Breast epithelium (tissue), 4 donors: ENCODE results near the gene CNTRL. TPM values are rescaled to one million over a fixed set of nuclear protein-coding genes. Genes with fewer than 3 reads are reported as not detected.

ENCODE experiments used
- DNase-seq, 2 donors: peaks; one replicate each; pipeline ENCODE4 v3.0.0-alpha.2; 2019; ENCODE audit warnings: low spot score in 2 of 2
- H3K27ac ChIP-seq, 2 donors: fragments of 200-600 bp; sonication (generic) in 1 of 2; one replicate each; pipeline ENCODE4 v1.5.1; 2016 to 2019; ENCODE audit warnings: mild to moderate bottlenecking in 1 of 2
- H3K27me3 ChIP-seq, 2 donors: fragments of 200-600 bp; sonication (generic) in 1 of 2; one replicate each; pipeline versions ENCODE4 v1.5.1 to v1.6.0; 2017 to 2019; ENCODE audit warnings: control low read depth in 1 of 2, mild to moderate bottlenecking in 1 of 2
- H3K36me3 ChIP-seq: fragments of 200-600 bp; one replicate; pipeline ENCODE4 v1.5.1; 2019
- H3K4me1 ChIP-seq, 2 donors: fragments of 200-600 bp; sonication (generic); one replicate each; pipeline ENCODE4 v1.5.1; 2016 to 2019; ENCODE audit warnings: control low read depth in 1 of 2
- H3K4me3 ChIP-seq, 3 donors: fragments of 200-600 bp; sonication (generic); 1 replicate in 2 of 3; 2 replicates in 1 of 3; pipeline ENCODE4 v1.5.1; 2016 to 2019; ENCODE audit warnings: mild to moderate bottlenecking in 3 of 3, moderate library complexity in 2 of 3
- H3K9me3 ChIP-seq, 2 donors: fragments of 200-600 bp; sonication (generic) in 1 of 2; one replicate each; pipeline ENCODE4 v1.5.1; 2016 to 2019; ENCODE audit warnings: control low read depth in 1 of 2
- POLR2A ChIP-seq: fragments of 450-650 bp; IDR thresholded peaks from one replicate; pipeline ENCODE4 v1.6.1; 2016; ENCODE audit warnings: antibody characterized with exemption, mild to moderate bottlenecking, moderate library complexity
- POLR2AphosphoS5 ChIP-seq, 3 donors: sonication (generic); formaldehyde crosslinking; IDR thresholded peaks; one replicate each; pipeline ENCODE4 v1.6.1; 2017; ENCODE audit warnings: antibody characterized with exemption in 3 of 3
- intact Hi-C: fragments of 100-400 bp; cut with DNase I; formaldehyde crosslinking; loops from one replicate; pipeline ENCODE4 v1.15.1; 2023; ENCODE audit warnings: low total_unique reads
- total RNA-seq, 3 donors: library from RNA; depleted of rRNA; stranded (reverse); fragments of >200 nt; gene quantifications; one replicate each; pipeline ENCODE4 v1.1.0, GENCODE V29; 2016
- TF ChIP-seq, protein P1 (sequence below), 3 donors: fragments of 450-650 bp; IDR thresholded peaks; one replicate each; pipeline ENCODE4 v1.5.1; 2016 to 2017; ENCODE audit warnings: antibody characterized with exemption in 3 of 3, mild to moderate bottlenecking in 3 of 3, moderate library complexity in 3 of 3

Gene CNTRL
- total RNA-seq, 3 donors from 2014 or later = 18.4 to 26.8 (median 22.9) TPM

GRCh38 chr9:121189006-121189405 is 114.3 kb downstream of the CNTRL start:
- H3K9me3 ChIP-seq = no peaks in the 10 kb centered on the region
- H3K27me3 ChIP-seq = no peaks in the 10 kb centered on the region
- intact Hi-C loops = no loop called here
- H3K36me3 ChIP-seq = no peaks in the 10 kb centered on the region
- no peak overlapping the region for H3K4me3 ChIP-seq
- DNase-seq = no peak
- H3K27ac ChIP-seq = no peak overlapping the region
- no peaks in the 10 kb centered on the region for H3K4me1 ChIP-seq
- TF ChIP-seq POLR2AphosphoS5 (IDR thresholded peaks at IDR 0.05) (no peak), POLR2A (no peak)
- TF ChIP-seq, protein P1, sequence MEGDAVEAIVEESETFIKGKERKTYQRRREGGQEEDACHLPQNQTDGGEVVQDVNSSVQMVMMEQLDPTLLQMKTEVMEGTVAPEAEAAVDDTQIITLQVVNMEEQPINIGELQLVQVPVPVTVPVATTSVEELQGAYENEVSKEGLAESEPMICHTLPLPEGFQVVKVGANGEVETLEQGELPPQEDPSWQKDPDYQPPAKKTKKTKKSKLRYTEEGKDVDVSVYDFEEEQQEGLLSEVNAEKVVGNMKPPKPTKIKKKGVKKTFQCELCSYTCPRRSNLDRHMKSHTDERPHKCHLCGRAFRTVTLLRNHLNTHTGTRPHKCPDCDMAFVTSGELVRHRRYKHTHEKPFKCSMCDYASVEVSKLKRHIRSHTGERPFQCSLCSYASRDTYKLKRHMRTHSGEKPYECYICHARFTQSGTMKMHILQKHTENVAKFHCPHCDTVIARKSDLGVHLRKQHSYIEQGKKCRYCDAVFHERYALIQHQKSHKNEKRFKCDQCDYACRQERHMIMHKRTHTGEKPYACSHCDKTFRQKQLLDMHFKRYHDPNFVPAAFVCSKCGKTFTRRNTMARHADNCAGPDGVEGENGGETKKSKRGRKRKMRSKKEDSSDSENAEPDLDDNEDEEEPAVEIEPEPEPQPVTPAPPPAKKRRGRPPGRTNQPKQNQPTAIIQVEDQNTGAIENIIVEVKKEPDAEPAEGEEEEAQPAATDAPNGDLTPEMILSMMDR (IDR thresholded peaks at IDR 0.05) = no peak

DNA sequence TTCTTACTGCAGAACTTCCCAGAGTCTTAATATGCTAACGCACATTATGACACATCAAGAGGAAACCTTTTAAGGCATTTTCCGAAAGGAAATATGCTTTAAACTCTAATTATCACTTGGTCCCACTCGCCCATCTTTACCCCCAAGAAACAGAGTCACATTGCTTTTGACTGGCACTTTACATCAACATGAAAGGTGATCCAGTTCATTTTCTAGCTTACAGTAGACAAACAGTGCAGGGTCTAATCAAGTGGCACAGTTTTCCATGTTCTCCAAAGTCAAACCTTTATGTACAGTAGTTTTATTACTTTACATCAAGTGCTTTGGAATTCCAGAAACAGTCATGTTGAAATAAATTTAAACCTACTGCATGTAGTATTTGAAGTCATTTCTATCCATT is 114.9 kb downstream of the CNTRL start:
- no peaks in the 10 kb centered on the region for H3K4me1 ChIP-seq
- TF ChIP-seq POLR2A (no peak), POLR2AphosphoS5 (IDR thresholded peaks at IDR 0.05) (no peak)
- TF ChIP-seq, protein P1 (IDR thresholded peaks at IDR 0.05) = no peak
- intact Hi-C loops = no loop called here
- H3K4me3 ChIP-seq = no peak overlapping the region
- H3K27me3 ChIP-seq = no peaks in the 10 kb centered on the region
- no peak overlapping the region for H3K27ac ChIP-seq
- no peaks in the 10 kb centered on the region for H3K9me3 ChIP-seq
- no peaks in the 10 kb centered on the region for H3K36me3 ChIP-seq
- no peak for DNase-seq

- no peaks in the 10 kb centered on the region for H3K4me1 ChIP-seq
- intact Hi-C loops = no loop called here
- no peak overlapping the region for H3K27ac ChIP-seq
- H3K27me3 ChIP-seq = no peaks in the 10 kb centered on the region
- TF ChIP-seq, protein P1 (IDR thresholded peaks at IDR 0.05) = no peak
- TF ChIP-seq POLR2AphosphoS5 (IDR thresholded peaks at IDR 0.05) (no peak), POLR2A (no peak)
- no peak for DNase-seq
- no peaks in the 10 kb centered on the region for H3K36me3 ChIP-seq
- no peak overlapping the region for H3K4me3 ChIP-seq
- no peaks in the 10 kb centered on the region for H3K9me3 ChIP-seq
Observed at GRCh38 chr9:121191235-121191634, 116.5 kb downstream of the CNTRL start.

DNA sequence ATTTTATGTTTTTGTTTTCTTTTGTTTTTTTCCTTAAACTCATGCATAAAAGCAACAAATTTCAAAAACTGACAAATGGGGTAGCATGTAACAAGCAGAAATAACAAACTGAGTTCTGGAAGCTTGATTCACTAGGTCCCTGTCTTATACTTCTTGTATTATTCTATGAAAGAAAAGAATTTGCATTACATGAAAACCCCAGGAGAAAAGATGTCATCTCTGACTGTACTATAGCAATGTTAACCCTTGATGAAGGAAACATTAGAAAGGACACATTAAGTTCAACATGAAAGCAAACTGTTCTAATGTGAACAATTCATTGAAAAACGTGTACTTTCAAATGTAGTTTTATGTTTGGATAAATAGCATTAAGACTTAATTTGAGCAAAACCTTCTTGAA is 117.8 kb downstream of the CNTRL start:
- no peaks in the 10 kb centered on the region for H3K36me3 ChIP-seq
- intact Hi-C loops = no loop called here
- H3K9me3 ChIP-seq = no peaks in the 10 kb centered on the region
- H3K4me3 ChIP-seq = no peak overlapping the region
- no peaks in the 10 kb centered on the region for H3K27me3 ChIP-seq
- H3K4me1 ChIP-seq = no peaks in the 10 kb centered on the region
- no peak for TF ChIP-seq POLR2A
- TF ChIP-seq POLR2AphosphoS5 (IDR thresholded peaks at IDR 0.05) = no peak
- no peak for DNase-seq
- no peak overlapping the region for H3K27ac ChIP-seq

GRCh38 chr9:121192959-121193640 is 118.3 kb downstream of the CNTRL start:
- DNase-seq = no peak
- TF ChIP-seq POLR2AphosphoS5 (IDR thresholded peaks at IDR 0.05) = no peak
- no peak for TF ChIP-seq POLR2A
- TF ChIP-seq, protein P1 (IDR thresholded peaks at IDR 0.05) = no peak
- Histone ChIP-seq H3K27ac (no peak overlapping the region), H3K9me3 (no peaks in the 10 kb centered on the region), H3K4me1 (no peaks in the 10 kb centered on the region), H3K27me3 (no peaks in the 10 kb centered on the region), H3K4me3 (no peak overlapping the region), H3K36me3 (no peaks in the 10 kb centered on the region)
- intact Hi-C loops = no loop called here
